Upper lobe of right lung (tissue), 1 donor: ENCODE data around the gene LCN1. TPM values are rescaled to one million over a fixed set of nuclear protein-coding genes. Genes with fewer than 3 reads are reported as not detected.
A peak's percentile ranks its signal among the peaks of the same experiment; 100 is the strongest.

Experiments used
- ATAC-seq: fragments of 200-7000 bp; cut with Tn5 transposase; one replicate; pipeline ENCODE4 v1.9.1; 2020; ENCODE audit warnings: mild to moderate bottlenecking, moderate library complexity
- DNase-seq: peaks from one replicate; pipeline ENCODE4 v3.0.0-alpha.2; 2020
- H3K27ac ChIP-seq: fragments of 200-600 bp; one replicate; pipeline ENCODE4 v1.8.0; 2022
- H3K27me3 ChIP-seq: fragments of 200-600 bp; one replicate; pipeline ENCODE4 v1.8.0; 2022; ENCODE audit warnings: mild to moderate bottlenecking
- H3K36me3 ChIP-seq: fragments of 200-600 bp; one replicate; pipeline ENCODE4 v1.8.0; 2022
- H3K4me1 ChIP-seq: fragments of 200-600 bp; one replicate; pipeline ENCODE4 v1.8.0; 2022
- H3K4me3 ChIP-seq: fragments of 200-600 bp; one replicate; pipeline ENCODE4 v1.8.0; 2022; ENCODE audit warnings: mild to moderate bottlenecking
- H3K9me3 ChIP-seq: fragments of 200-600 bp; one replicate; pipeline ENCODE4 v1.8.0; 2022
- intact Hi-C: fragments of 100-400 bp; cut with DNase I; formaldehyde crosslinking; loops from one replicate; pipeline ENCODE4 v1.11.0; 2022
- total RNA-seq: library from RNA; stranded (reverse); fragmentation: NEBNext Ultra II Directional; extraction: Animal tissue kit (Norgen Biotek cat#: 25700); gene quantifications from one replicate; pipeline ENCODE4 v1.2.1, GENCODE V29; 2021
- TF ChIP-seq, protein P1 (sequence below): fragments of 200-600 bp; IDR thresholded peaks from one replicate; pipeline ENCODE4 v1.8.0; 2022; ENCODE audit warnings: antibody characterized with exemption
- donor health status: DM: no; HTN: yes; CAD: no; lungs with severe emphysema.

Gene LCN1
- total RNA-seq, 1 donor from 2014 or later = not detected

DNA sequence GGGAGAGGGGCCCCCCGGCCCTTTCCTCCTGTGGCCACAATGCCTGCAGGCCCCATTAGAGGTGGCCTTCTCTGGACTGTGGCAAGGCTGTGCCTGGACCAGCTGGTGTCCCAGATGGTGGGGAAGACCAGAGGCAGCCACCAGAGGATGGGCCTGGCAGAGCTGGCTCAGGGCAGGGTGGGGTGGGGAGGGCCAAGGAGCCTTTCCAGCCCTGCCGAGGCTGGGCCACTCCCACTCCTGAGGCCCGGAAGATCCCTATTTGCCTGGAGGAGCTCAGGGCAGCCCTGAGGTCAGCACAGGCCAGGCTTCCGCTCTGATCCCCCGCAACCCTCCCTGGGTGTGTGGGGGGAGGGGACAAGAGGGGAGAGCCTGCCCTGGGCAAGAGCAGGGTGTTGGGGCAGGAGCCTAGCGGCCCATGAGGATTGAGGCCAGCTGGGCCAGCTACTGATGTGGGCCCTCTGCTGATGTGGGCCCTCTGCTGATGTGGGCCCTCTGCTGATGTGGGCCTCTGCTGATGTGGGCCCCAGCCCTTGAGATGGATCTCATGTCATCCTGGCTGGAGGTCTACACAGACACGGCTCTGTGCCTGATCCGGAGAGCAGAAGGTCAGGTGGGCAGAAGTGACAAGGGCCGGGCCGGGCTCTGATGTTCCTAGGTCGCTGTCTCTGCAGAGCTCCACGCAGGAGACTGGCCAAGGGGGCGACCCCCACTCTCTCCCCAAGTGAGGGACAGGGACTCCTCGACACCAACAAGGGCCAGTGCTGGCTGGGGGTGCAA, 14.7 kb upstream of the LCN1 start:
- Histone ChIP-seq H3K36me3 (peaks cover 24% of the 10 kb centered on the region), H3K9me3 (no peaks in the 10 kb centered on the region), H3K4me3 (no peak overlapping the region), H3K27me3 (no peaks in the 10 kb centered on the region), H3K27ac (no peak overlapping the region), H3K4me1 (peaks cover 10% of the 10 kb centered on the region)
- intact Hi-C loops = no loop called here
- TF ChIP-seq, protein P1, sequence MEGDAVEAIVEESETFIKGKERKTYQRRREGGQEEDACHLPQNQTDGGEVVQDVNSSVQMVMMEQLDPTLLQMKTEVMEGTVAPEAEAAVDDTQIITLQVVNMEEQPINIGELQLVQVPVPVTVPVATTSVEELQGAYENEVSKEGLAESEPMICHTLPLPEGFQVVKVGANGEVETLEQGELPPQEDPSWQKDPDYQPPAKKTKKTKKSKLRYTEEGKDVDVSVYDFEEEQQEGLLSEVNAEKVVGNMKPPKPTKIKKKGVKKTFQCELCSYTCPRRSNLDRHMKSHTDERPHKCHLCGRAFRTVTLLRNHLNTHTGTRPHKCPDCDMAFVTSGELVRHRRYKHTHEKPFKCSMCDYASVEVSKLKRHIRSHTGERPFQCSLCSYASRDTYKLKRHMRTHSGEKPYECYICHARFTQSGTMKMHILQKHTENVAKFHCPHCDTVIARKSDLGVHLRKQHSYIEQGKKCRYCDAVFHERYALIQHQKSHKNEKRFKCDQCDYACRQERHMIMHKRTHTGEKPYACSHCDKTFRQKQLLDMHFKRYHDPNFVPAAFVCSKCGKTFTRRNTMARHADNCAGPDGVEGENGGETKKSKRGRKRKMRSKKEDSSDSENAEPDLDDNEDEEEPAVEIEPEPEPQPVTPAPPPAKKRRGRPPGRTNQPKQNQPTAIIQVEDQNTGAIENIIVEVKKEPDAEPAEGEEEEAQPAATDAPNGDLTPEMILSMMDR = no peak
- ATAC-seq (no peak), DNase-seq (peak; percentile 58)

DNA sequence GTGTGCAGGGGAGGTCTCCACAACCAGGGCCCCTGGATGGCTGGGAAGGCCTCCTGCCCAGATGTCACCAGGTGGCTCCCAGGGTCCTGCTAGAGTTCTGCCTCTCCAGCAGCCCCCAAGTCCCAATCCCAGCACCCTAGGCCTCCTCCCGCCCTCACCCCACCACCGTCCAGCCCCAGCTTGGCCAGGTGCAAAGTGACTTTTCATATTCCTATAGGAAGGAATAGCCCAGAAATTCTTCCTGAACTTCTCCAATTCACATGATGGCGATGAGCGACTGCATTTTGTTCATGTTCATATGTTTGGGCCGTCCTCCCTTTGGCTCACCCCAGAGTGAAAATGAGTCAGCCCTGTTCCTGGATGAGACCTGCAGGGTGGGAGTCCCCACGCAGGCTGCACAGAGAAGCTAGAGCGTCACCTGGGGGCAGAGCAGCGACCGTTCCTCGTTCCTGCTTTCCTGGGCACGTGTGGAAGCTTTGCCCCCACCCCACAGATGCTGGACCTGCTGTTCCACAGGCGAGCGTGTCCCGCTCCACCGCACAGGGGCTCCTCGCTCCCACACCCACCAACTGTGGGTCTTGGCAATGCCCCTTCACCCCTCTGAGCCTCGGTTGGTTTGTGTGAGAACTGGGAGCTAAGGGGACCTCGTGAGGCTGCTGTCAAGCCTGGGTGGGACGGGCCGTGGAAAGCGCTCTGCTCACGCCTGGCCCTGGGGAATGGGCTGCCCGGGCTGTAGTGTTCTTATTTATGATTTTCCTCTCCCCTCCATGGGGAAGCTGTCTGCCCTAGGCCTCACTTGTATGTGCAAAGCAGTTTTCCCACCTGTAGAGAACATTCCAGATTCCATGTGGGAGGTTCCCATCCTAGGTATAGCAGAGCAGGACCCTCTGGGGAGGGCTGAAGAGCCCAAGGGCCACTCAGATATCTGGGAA, 13.9 kb upstream of the LCN1 start:
- DNase-seq (peak; percentile 54), ATAC-seq (no peak)
- Histone ChIP-seq H3K4me3 (no peak overlapping the region), H3K27me3 (no peaks in the 10 kb centered on the region), H3K9me3 (no peaks in the 10 kb centered on the region), H3K4me1 (peaks cover 2% of the 10 kb centered on the region), H3K27ac (no peak overlapping the region), H3K36me3 (peaks cover 24% of the 10 kb centered on the region)
- TF ChIP-seq, protein P1 = no peak
- intact Hi-C loops = no loop called here

DNA sequence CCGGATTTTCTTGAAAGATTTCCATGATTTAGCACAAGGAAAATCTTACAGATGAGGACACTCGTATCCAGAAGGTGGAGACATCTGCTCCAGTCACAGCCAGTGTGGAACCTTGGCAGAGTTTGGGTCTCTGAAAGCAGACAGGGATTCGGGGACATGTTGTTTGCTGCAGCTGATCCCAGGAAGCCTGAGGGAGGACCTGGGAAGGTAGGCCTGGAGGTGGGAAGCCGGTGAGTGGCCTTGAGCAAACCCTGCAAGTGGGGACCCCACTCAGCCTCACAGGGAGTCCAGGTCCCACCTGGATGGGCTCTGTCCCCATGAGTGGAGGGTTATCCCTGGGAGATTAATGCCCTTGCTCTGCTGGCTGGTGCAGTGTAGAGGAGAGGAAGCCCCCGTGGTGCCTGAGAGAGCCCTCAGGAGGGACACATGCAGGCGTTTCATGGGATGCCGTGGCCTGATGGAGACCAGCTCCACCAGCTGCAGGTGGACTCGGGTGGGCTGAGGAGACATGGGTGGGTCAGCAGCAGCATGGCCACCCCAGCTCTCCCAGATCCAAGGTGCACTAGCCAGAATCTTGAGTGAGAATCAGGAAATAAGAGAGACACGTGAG, 12.9 kb upstream of the LCN1 start:
- Histone ChIP-seq H3K27ac (no peak overlapping the region), H3K36me3 (peaks cover 18% of the 10 kb centered on the region), H3K4me1 (no peaks in the 10 kb centered on the region), H3K9me3 (no peaks in the 10 kb centered on the region), H3K27me3 (no peaks in the 10 kb centered on the region), H3K4me3 (no peak overlapping the region)
- ATAC-seq (no peak), DNase-seq (peak; percentile 47)
- TF ChIP-seq, protein P1 = no peak
- intact Hi-C loops = no loop called here

DNA sequence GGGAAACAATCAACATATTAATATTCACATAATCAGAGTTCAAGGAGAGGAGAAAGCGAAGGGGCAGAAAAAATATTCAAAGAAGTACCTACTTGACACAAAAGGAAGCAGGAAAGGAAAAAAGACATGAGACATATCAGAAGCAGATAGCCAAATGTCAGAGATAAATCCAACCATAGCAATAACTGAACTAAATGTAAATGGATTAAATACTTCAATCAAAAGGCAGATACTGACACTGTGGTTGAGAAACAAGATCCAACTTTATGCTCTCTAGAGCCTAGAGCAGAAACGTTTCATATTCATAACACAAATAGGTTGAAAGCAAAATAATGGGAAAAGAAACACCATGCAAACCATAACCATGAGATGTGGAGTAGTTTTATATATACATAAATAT, 11.8 kb upstream of the LCN1 start:
- intact Hi-C loops = no loop called here
- Histone ChIP-seq H3K4me3 (no peak overlapping the region), H3K9me3 (no peaks in the 10 kb centered on the region), H3K27me3 (no peaks in the 10 kb centered on the region), H3K4me1 (no peaks in the 10 kb centered on the region), H3K36me3 (peaks cover 6% of the 10 kb centered on the region), H3K27ac (no peak overlapping the region)
- TF ChIP-seq, protein P1 = no peak
- DNase-seq (no peak), ATAC-seq (no peak)

DNA sequence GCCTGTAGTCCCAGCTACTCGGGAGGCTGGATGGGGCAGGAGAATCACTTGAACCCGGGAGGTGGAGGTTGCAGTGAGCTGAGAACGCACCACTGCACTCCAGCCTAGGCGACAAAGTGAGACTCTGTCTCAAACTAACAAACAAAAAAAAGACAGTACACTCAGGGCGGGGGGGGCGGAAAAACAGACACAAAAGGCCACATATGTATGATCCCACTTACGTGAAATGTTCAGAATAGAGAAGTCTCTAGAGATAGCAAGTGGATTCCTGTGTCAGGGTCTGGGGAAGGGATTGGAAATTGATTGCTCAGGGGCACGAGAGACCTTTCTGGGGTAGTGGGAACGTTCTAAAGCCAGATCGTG, 9.0 kb upstream of the LCN1 start:
- no peak for DNase-seq

More for the DNA sequence above, 9.0 kb upstream of the LCN1 start:
- H3K36me3 ChIP-seq = no peaks in the 10 kb centered on the region
- no peak overlapping the region for H3K4me3 ChIP-seq
- no peaks in the 10 kb centered on the region for H3K4me1 ChIP-seq
- ATAC-seq = no peak
- H3K27me3 ChIP-seq = no peaks in the 10 kb centered on the region
- no peaks in the 10 kb centered on the region for H3K9me3 ChIP-seq
- intact Hi-C loops = no loop called here
- H3K27ac ChIP-seq = no peak overlapping the region
- TF ChIP-seq, protein P1 = no peak
